ENCODE results near the gene CHIC2.

GRCh38 chr4:53960843-53961242, 103.6 kb downstream of the CHIC2 start:
- TF ChIP-seq, protein P1, sequence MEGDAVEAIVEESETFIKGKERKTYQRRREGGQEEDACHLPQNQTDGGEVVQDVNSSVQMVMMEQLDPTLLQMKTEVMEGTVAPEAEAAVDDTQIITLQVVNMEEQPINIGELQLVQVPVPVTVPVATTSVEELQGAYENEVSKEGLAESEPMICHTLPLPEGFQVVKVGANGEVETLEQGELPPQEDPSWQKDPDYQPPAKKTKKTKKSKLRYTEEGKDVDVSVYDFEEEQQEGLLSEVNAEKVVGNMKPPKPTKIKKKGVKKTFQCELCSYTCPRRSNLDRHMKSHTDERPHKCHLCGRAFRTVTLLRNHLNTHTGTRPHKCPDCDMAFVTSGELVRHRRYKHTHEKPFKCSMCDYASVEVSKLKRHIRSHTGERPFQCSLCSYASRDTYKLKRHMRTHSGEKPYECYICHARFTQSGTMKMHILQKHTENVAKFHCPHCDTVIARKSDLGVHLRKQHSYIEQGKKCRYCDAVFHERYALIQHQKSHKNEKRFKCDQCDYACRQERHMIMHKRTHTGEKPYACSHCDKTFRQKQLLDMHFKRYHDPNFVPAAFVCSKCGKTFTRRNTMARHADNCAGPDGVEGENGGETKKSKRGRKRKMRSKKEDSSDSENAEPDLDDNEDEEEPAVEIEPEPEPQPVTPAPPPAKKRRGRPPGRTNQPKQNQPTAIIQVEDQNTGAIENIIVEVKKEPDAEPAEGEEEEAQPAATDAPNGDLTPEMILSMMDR (IDR thresholded peaks at IDR 0.05 in 2 of 3, conservative IDR thresholded peaks at IDR 0.05 in 1 of 3; ENCODE audit: borderline replicate concordance in 1 of 3, insufficient read depth in 1 of 3, low read depth in 2 of 3, low read length in 2 of 3): no peak
- TF ChIP-seq, protein P2, sequence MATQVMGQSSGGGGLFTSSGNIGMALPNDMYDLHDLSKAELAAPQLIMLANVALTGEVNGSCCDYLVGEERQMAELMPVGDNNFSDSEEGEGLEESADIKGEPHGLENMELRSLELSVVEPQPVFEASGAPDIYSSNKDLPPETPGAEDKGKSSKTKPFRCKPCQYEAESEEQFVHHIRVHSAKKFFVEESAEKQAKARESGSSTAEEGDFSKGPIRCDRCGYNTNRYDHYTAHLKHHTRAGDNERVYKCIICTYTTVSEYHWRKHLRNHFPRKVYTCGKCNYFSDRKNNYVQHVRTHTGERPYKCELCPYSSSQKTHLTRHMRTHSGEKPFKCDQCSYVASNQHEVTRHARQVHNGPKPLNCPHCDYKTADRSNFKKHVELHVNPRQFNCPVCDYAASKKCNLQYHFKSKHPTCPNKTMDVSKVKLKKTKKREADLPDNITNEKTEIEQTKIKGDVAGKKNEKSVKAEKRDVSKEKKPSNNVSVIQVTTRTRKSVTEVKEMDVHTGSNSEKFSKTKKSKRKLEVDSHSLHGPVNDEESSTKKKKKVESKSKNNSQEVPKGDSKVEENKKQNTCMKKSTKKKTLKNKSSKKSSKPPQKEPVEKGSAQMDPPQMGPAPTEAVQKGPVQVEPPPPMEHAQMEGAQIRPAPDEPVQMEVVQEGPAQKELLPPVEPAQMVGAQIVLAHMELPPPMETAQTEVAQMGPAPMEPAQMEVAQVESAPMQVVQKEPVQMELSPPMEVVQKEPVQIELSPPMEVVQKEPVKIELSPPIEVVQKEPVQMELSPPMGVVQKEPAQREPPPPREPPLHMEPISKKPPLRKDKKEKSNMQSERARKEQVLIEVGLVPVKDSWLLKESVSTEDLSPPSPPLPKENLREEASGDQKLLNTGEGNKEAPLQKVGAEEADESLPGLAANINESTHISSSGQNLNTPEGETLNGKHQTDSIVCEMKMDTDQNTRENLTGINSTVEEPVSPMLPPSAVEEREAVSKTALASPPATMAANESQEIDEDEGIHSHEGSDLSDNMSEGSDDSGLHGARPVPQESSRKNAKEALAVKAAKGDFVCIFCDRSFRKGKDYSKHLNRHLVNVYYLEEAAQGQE (IDR thresholded peaks at IDR 0.05; ENCODE audit: low read depth): no peak
- TF ChIP-seq TCF7L2 (IDR thresholded peaks at IDR 0.05; ENCODE audit: borderline replicate concordance, extremely low read depth, insufficient read depth, insufficient read length): no peak
- TF ChIP-seq JUND (IDR thresholded peaks at IDR 0.05): no peak
- no peak for TF ChIP-seq ZNF274 (IDR thresholded peaks at IDR 0.05; ENCODE audit: low read depth, low read length)
- no peak for TF ChIP-seq POLR2A (IDR thresholded peaks at IDR 0.05; ENCODE audit: borderline replicate concordance, extremely low read depth, insufficient read depth, insufficient read length)
- TF ChIP-seq YY1 (IDR thresholded peaks at IDR 0.05; ENCODE audit: extremely low read depth, insufficient replicate concordance, low read depth, low read length): no peak
- no peak for TF ChIP-seq SP1 (IDR thresholded peaks at IDR 0.05; ENCODE audit: low read depth)
- TF ChIP-seq RAD21 (IDR thresholded peaks at IDR 0.05; ENCODE audit: low read depth): no peak
- TF ChIP-seq, protein P3, sequence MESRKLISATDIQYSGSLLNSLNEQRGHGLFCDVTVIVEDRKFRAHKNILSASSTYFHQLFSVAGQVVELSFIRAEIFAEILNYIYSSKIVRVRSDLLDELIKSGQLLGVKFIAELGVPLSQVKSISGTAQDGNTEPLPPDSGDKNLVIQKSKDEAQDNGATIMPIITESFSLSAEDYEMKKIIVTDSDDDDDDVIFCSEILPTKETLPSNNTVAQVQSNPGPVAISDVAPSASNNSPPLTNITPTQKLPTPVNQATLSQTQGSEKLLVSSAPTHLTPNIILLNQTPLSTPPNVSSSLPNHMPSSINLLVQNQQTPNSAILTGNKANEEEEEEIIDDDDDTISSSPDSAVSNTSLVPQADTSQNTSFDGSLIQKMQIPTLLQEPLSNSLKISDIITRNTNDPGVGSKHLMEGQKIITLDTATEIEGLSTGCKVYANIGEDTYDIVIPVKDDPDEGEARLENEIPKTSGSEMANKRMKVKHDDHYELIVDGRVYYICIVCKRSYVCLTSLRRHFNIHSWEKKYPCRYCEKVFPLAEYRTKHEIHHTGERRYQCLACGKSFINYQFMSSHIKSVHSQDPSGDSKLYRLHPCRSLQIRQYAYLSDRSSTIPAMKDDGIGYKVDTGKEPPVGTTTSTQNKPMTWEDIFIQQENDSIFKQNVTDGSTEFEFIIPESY (IDR thresholded peaks at IDR 0.05; ENCODE audit: extremely low read depth, insufficient replicate concordance, low read length): no peak
